ENCODE data around the gene NUP214. TPM values are rescaled to one million over a fixed set of nuclear protein-coding genes. Genes with fewer than 3 reads are reported as not detected.
A peak's percentile ranks its signal among the peaks of the same experiment; 100 is the strongest.

NUP214 gene
- total and polyA plus RNA-seq, 2 of the 8 experiments (the other 6 are each of a cell fraction or from before 2014, with no cell fraction given): 28.6 to 50.2 TPM

DNA sequence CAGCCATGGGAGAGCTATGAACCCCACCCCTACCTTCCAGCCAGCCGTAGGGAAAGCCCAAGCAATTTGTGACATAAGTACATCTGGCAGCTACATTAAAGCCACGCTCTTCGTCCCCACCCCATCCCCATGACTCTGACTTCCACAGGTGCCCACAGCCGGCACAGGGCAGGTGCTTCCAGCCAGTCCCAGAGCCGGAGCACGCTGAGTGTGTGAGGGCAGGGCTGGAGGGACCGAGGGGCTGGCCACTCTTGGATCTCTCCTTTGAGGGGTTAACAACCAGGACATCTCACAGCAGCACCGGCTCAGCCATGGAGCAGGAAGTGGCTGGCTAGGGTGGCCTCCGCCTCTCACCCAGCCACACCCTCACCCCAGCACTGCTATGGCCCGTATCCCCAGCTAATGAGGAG lies 153.3 kb downstream of the NUP214 start:
- H3K27me3 ChIP-seq (replicated peaks in 1 of 4; ENCODE audit: control insufficient read depth in 3 of 4, extremely low read depth in 1 of 4, insufficient read depth in 3 of 4, low read length in 3 of 4): peaks cover 2 to 34% (median 24%) of the 10 kb centered on the region in 4 experiments
- peak overlapping the region in 1 of 2 experiments; percentile 55; a peak in 1 of 4 replicates for H3K4me2 ChIP-seq (ENCODE audit: insufficient read depth in 1 of 2, low read depth in 2 of 2, low read length in 2 of 2)

More for the DNA sequence above, 153.3 kb downstream of the NUP214 start:
- H4K91ac ChIP-seq (replicated peaks; ENCODE audit: insufficient read length, low read length): peak overlapping the region; percentile 7
- no peaks in the 10 kb centered on the region for H3K79me2 ChIP-seq (ENCODE audit: control insufficient read depth in 1 of 2, insufficient read depth in 2 of 2, low read length in 2 of 2)
- H2BK20ac ChIP-seq (ENCODE audit: low read length): no peak overlapping the region
- no peak overlapping the region for H3K56ac ChIP-seq (replicated peaks; ENCODE audit: insufficient read length, low read depth, low read length)
- TF ChIP-seq CBX5 (IDR thresholded peaks at IDR 0.05; ENCODE audit: low read depth, low read length): no peak
- no peak for TF ChIP-seq SIX5 (IDR thresholded peaks at IDR 0.05; ENCODE audit: low read depth, low read length)
- TF ChIP-seq SUZ12 (IDR thresholded peaks at IDR 0.05; ENCODE audit: low read length): no peak
- TF ChIP-seq, protein P1, sequence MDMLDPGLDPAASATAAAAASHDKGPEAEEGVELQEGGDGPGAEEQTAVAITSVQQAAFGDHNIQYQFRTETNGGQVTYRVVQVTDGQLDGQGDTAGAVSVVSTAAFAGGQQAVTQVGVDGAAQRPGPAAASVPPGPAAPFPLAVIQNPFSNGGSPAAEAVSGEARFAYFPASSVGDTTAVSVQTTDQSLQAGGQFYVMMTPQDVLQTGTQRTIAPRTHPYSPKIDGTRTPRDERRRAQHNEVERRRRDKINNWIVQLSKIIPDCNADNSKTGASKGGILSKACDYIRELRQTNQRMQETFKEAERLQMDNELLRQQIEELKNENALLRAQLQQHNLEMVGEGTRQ (IDR thresholded peaks at IDR 0.05; ENCODE audit: low read length): no peak
- no peak for TF ChIP-seq HDAC2 (IDR thresholded peaks at IDR 0.05; ENCODE audit: borderline replicate concordance in 1 of 2, low read depth in 2 of 2, low read length in 2 of 2)
- no peak for TF ChIP-seq SP4 (IDR thresholded peaks at IDR 0.05; ENCODE audit: low read length)
- no peak for TF ChIP-seq SP2 (IDR thresholded peaks at IDR 0.05; ENCODE audit: low read length)
- H2AK5ac ChIP-seq (ENCODE audit: low read depth, low read length): no peak overlapping the region
- ChIA-PET CTCF (ENCODE audit: partially characterized antibody) (interaction anchor here (0.5 to 1.4 kb wide), 4 partner anchors 11 to 133 kb away, joined by 3 to 5 read pairs (median 3); partner anchors contain the start of gene PLPP7), POLR2A (ENCODE audit: partially characterized antibody) (no interaction called here)
- H3K23me2 ChIP-seq (ENCODE audit: low read depth, low read length): peaks cover 8% of the 10 kb centered on the region
- no peak overlapping the region for H3K23ac ChIP-seq (ENCODE audit: insufficient read length)
- H4K5ac ChIP-seq (ENCODE audit: insufficient read length, low read depth, low read length): no peak overlapping the region
- no peak overlapping the region for H3K14ac ChIP-seq (ENCODE audit: insufficient read length)
- H2BK5ac ChIP-seq (ENCODE audit: low read depth, low read length): 0 out of 2 replicates have a peak overlapping the region, but pooled peaks have one; percentile 21
- H2BK120ac ChIP-seq (replicated peaks; ENCODE audit: low read depth, low read length): no peak overlapping the region
- no peak overlapping the region for H3K9ac ChIP-seq (replicated peaks in 1 of 4; ENCODE audit: extremely low read depth in 1 of 4, low read depth in 3 of 4, low read length in 3 of 4)
- H4K8ac ChIP-seq (ENCODE audit: extremely low read depth, insufficient read depth, low read length): peak overlapping the region; percentile 64
- H3K4me1 ChIP-seq (replicated peaks in 1 of 4; ENCODE audit: control insufficient read depth in 3 of 4, insufficient read depth in 4 of 4, low read length in 3 of 4): peaks cover 0 to 26% (median 8%) of the 10 kb centered on the region in 4 experiments; a peak in 6 of 7 replicates
- no peaks in the 10 kb centered on the region for H3K36me3 ChIP-seq (ENCODE audit: control insufficient read depth in 2 of 4, insufficient read depth in 4 of 4, low read length in 3 of 4)
- DNase-seq (ENCODE audit: low read depth in 1 of 2, low spot score in 2 of 2) (no peak), FAIRE-seq (no peak)
- 0 out of 2 replicates have a peak overlapping the region, but pooled peaks have one; percentile 50 for H2BK12ac ChIP-seq (ENCODE audit: low read depth, low read length)
- H3K9me3 ChIP-seq (ENCODE audit: insufficient read depth in 2 of 2, low read depth in 1 of 2, low read length in 1 of 2): no peaks in the 10 kb centered on the region
- H3K4me3 ChIP-seq (ENCODE audit: extremely low read depth in 1 of 4, insufficient read depth in 2 of 4, low read depth in 3 of 4, low read length in 4 of 4): no peak overlapping the region
- peaks cover 0 to 3% of the 10 kb centered on the region in 2 experiments for H4K20me1 ChIP-seq (replicated peaks in 1 of 2; ENCODE audit: control insufficient read depth in 1 of 2, insufficient read depth in 2 of 2, low read length in 2 of 2)
- WGBS, 2 experiments (ENCODE audit: extremely low coverage in 1 of 2, insufficient coverage in 1 of 2, insufficient read length in 1 of 2, insufficient replicate concordance in 2 of 2, low coverage in 1 of 2, low lambda C conversion rate in 2 of 2, missing lambda C conversion rate in 1 of 2): 82% methylated on average over 10 of the region's 10 CpGs; no CpG with 5 or more reads in 1 of the 2 experiments
- H3K27ac ChIP-seq (ENCODE audit: low read depth, low read length): no peak overlapping the region
- H3K79me1 ChIP-seq (ENCODE audit: low read depth, low read length): no peaks in the 10 kb centered on the region
- no peak overlapping the region for H2AFZ ChIP-seq (ENCODE audit: low read length)
- H2BK15ac ChIP-seq (ENCODE audit: low read length): 0 out of 2 replicates have a peak overlapping the region, but pooled peaks have one; percentile 18
- no peak overlapping the region for H3K4ac ChIP-seq (replicated peaks; ENCODE audit: insufficient read length, low read depth, low read length)
- no peak overlapping the region; the same call in 1 of the 2 replicates for H3K18ac ChIP-seq (ENCODE audit: extremely low read depth, low read length)

All from H1 (cell line).